GM12878 (cell line): ENCODE measurements around the gene ERAL1. TPM values are rescaled to one million over a fixed set of nuclear protein-coding genes. Genes with fewer than 3 reads are reported as not detected.

Experiments used
- ATF7 ChIP-seq: fragments of 450-650 bp; IDR thresholded peaks from 2 replicates; pipeline ENCODE4 v1.6.1; 2016; ENCODE audit warnings: low read depth, mild to moderate bottlenecking
- EGR1 ChIP-seq, 2 experiments: IDR thresholded peaks; 1 replicate in 1 of 2; 2 replicates in 1 of 2; pipeline ENCODE4 v1.6.1; 2011 to 2012; ENCODE audit warnings: low read depth in 2 of 2, low read length in 2 of 2, borderline replicate concordance in 1 of 2, mild to moderate bottlenecking in 1 of 2, moderate library complexity in 1 of 2
- GABPA ChIP-seq: IDR thresholded peaks from 2 replicates; pipeline ENCODE4 v1.6.1; 2014; ENCODE audit warnings: antibody characterized with exemption, low read depth, mild to moderate bottlenecking, inconsistent platforms
- MEF2A ChIP-seq: IDR thresholded peaks from 2 replicates; pipeline ENCODE4 v1.6.1; 2011; ENCODE audit warnings: low read depth, mild to moderate bottlenecking, low read length, moderate library complexity; ENCODE audit not compliant: insufficient read depth
- NRF1 ChIP-seq: conservative IDR thresholded peaks from 2 replicates; pipeline ENCODE4 v1.6.1; 2011; ENCODE audit warnings: mild to moderate bottlenecking, low read depth, low read length, improper control_type of control experiment
- PAX5 ChIP-seq: IDR thresholded peaks from 2 replicates; pipeline ENCODE4 v1.6.1; 2011; ENCODE audit warnings: low read depth, low read length, borderline replicate concordance
- PML ChIP-seq: IDR thresholded peaks from 2 replicates; pipeline ENCODE4 v1.6.1; 2012; ENCODE audit warnings: low read length, inconsistent platforms
- YBX1 ChIP-seq: fragments of 450-650 bp; IDR thresholded peaks from 2 replicates; pipeline ENCODE4 v1.6.1; 2016; ENCODE audit warnings: antibody characterized with exemption
- ZSCAN29 ChIP-seq: fragments of 450-650 bp; IDR thresholded peaks from 2 replicates; pipeline ENCODE4 v1.6.1; 2017; ENCODE audit warnings: mild to moderate bottlenecking, moderate library complexity
- polyA plus RNA-seq, 11 experiments: library from polyadenylated mRNA; depleted of rRNA in 4 of 11; unstranded in 6 of 11; stranded (reverse) in 5 of 11; fragments of >200 nt; fragmentation: Nextera tagmentation in 4 of 11; fragmentation: Illumina TruSeq in 1 of 11; extraction: Ambion mirVana in 4 of 11; extraction: Trizol in 1 of 11; gene quantifications; 1 replicate in 1 of 11; 2 replicates in 10 of 11; pipeline versions ENCODE4 v1.2.1 to v1.2.3, GENCODE V29; 2011 to 2016; ENCODE audit warnings: inconsistent platforms in 2 of 11, missing spikeins in 2 of 11, low read depth in 1 of 11
- total RNA-seq, 4 experiments: library from RNA; depleted of rRNA in 3 of 4; stranded (reverse); fragments of >200 nt in 3 of 4; fragmentation: Illumina TruSeq in 1 of 4; extraction: Trizol in 1 of 4; gene quantifications; 2 replicates each; pipeline versions ENCODE4 v1.2.1 to v1.2.3, GENCODE V29; 2013 to 2021
- TF ChIP-seq, protein P1 (sequence below): IDR thresholded peaks from 2 replicates; pipeline ENCODE4 v1.6.1; 2011; ENCODE audit warnings: borderline replicate concordance, low read depth, mild to moderate bottlenecking, moderate library complexity, low read length; ENCODE audit not compliant: insufficient read depth, poor library complexity, severe bottlenecking
- TF ChIP-seq, protein P2 (sequence below): fragments of 450-650 bp; IDR thresholded peaks from 2 replicates; pipeline ENCODE4 v1.6.1; 2017; ENCODE audit warnings: mild to moderate bottlenecking, moderate library complexity
- TF ChIP-seq, protein P3 (sequence below): IDR thresholded peaks from 2 replicates; pipeline ENCODE4 v1.6.1; 2012; ENCODE audit warnings: low read depth, low read length, improper control_type of control experiment
- TF ChIP-seq, protein P4 (sequence below): fragments of 450-650 bp; formaldehyde crosslinking; IDR thresholded peaks from 2 replicates; pipeline ENCODE4 v1.4.0; 2020; ENCODE audit warnings: mild to moderate bottlenecking, moderate library complexity
- TF ChIP-seq, protein P5 (sequence below): IDR thresholded peaks from 2 replicates; pipeline ENCODE4 v1.6.1; 2012; ENCODE audit warnings: mild to moderate bottlenecking, low read depth, low read length

The ERAL1 gene
- total and polyA plus RNA-seq, 10 of the 15 experiments (the other 5 are each of a cell fraction or from before 2014, with no cell fraction given): 27.7 to 175 (median 104) TPM

DNA sequence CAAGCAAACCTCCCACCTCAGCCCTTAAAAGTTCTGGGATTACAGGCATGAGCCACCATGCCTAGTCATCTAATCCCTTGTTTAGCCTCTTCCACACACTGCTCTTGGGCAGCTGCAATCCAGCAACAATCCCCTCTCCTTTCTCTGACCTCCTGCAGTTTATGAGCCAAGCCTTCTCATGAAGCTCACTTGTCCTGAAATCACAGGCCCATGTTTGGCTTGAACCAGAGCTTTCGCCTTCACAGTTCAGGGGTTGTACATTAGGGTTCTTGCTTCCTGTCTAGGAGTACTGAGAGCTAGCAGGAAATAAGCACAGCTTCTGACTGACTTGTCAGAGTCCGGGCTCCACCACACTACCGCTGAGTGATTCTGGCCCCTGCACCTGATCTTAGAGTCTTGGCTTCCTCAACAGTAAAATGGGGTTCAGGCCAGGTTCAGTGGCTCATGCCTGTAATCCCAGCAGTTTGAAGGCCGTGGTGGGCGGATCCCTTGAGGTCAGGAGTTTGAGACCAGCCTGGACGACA lies 16.3 kb downstream of the ERAL1 start (continued):
- TF ChIP-seq ZSCAN29: no peak
- TF ChIP-seq, protein P1, sequence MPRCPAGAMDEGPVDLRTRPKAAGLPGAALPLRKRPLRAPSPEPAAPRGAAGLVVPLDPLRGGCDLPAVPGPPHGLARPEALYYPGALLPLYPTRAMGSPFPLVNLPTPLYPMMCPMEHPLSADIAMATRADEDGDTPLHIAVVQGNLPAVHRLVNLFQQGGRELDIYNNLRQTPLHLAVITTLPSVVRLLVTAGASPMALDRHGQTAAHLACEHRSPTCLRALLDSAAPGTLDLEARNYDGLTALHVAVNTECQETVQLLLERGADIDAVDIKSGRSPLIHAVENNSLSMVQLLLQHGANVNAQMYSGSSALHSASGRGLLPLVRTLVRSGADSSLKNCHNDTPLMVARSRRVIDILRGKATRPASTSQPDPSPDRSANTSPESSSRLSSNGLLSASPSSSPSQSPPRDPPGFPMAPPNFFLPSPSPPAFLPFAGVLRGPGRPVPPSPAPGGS: no peak
- peak; percentile 39; the same call in 1 of the 2 replicates for TF ChIP-seq PAX5
- no peak for TF ChIP-seq ATF7
- TF ChIP-seq YBX1: no peak
- no peak for TF ChIP-seq NRF1
- TF ChIP-seq, protein P2, sequence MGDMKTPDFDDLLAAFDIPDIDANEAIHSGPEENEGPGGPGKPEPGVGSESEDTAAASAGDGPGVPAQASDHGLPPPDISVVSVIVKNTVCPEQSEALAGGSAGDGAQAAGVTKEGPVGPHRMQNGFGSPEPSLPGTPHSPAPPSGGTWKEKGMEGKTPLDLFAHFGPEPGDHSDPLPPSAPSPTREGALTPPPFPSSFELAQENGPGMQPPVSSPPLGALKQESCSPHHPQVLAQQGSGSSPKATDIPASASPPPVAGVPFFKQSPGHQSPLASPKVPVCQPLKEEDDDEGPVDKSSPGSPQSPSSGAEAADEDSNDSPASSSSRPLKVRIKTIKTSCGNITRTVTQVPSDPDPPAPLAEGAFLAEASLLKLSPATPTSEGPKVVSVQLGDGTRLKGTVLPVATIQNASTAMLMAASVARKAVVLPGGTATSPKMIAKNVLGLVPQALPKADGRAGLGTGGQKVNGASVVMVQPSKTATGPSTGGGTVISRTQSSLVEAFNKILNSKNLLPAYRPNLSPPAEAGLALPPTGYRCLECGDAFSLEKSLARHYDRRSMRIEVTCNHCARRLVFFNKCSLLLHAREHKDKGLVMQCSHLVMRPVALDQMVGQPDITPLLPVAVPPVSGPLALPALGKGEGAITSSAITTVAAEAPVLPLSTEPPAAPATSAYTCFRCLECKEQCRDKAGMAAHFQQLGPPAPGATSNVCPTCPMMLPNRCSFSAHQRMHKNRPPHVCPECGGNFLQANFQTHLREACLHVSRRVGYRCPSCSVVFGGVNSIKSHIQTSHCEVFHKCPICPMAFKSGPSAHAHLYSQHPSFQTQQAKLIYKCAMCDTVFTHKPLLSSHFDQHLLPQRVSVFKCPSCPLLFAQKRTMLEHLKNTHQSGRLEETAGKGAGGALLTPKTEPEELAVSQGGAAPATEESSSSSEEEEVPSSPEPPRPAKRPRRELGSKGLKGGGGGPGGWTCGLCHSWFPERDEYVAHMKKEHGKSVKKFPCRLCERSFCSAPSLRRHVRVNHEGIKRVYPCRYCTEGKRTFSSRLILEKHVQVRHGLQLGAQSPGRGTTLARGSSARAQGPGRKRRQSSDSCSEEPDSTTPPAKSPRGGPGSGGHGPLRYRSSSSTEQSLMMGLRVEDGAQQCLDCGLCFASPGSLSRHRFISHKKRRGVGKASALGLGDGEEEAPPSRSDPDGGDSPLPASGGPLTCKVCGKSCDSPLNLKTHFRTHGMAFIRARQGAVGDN: peak; percentile 93
- TF ChIP-seq, protein P3, sequence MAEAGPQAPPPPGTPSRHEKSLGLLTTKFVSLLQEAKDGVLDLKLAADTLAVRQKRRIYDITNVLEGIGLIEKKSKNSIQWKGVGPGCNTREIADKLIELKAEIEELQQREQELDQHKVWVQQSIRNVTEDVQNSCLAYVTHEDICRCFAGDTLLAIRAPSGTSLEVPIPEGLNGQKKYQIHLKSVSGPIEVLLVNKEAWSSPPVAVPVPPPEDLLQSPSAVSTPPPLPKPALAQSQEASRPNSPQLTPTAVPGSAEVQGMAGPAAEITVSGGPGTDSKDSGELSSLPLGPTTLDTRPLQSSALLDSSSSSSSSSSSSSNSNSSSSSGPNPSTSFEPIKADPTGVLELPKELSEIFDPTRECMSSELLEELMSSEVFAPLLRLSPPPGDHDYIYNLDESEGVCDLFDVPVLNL: no peak
- no peak for TF ChIP-seq MEF2A
- TF ChIP-seq EGR1 (IDR thresholded peaks at IDR 0.05; ENCODE audit: borderline replicate concordance in 1 of 2, low read depth in 2 of 2, low read length in 2 of 2): no peak
- TF ChIP-seq, protein P4, sequence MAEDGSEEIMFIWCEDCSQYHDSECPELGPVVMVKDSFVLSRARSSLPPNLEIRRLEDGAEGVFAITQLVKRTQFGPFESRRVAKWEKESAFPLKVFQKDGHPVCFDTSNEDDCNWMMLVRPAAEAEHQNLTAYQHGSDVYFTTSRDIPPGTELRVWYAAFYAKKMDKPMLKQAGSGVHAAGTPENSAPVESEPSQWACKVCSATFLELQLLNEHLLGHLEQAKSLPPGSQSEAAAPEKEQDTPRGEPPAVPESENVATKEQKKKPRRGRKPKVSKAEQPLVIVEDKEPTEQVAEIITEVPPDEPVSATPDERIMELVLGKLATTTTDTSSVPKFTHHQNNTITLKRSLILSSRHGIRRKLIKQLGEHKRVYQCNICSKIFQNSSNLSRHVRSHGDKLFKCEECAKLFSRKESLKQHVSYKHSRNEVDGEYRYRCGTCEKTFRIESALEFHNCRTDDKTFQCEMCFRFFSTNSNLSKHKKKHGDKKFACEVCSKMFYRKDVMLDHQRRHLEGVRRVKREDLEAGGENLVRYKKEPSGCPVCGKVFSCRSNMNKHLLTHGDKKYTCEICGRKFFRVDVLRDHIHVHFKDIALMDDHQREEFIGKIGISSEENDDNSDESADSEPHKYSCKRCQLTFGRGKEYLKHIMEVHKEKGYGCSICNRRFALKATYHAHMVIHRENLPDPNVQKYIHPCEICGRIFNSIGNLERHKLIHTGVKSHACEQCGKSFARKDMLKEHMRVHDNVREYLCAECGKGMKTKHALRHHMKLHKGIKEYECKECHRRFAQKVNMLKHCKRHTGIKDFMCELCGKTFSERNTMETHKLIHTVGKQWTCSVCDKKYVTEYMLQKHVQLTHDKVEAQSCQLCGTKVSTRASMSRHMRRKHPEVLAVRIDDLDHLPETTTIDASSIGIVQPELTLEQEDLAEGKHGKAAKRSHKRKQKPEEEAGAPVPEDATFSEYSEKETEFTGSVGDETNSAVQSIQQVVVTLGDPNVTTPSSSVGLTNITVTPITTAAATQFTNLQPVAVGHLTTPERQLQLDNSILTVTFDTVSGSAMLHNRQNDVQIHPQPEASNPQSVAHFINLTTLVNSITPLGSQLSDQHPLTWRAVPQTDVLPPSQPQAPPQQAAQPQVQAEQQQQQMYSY (CRISPR knock-in tag): no peak
- peak; percentile 58; the same call in 1 of the 2 replicates for TF ChIP-seq GABPA
- TF ChIP-seq, protein P5, sequence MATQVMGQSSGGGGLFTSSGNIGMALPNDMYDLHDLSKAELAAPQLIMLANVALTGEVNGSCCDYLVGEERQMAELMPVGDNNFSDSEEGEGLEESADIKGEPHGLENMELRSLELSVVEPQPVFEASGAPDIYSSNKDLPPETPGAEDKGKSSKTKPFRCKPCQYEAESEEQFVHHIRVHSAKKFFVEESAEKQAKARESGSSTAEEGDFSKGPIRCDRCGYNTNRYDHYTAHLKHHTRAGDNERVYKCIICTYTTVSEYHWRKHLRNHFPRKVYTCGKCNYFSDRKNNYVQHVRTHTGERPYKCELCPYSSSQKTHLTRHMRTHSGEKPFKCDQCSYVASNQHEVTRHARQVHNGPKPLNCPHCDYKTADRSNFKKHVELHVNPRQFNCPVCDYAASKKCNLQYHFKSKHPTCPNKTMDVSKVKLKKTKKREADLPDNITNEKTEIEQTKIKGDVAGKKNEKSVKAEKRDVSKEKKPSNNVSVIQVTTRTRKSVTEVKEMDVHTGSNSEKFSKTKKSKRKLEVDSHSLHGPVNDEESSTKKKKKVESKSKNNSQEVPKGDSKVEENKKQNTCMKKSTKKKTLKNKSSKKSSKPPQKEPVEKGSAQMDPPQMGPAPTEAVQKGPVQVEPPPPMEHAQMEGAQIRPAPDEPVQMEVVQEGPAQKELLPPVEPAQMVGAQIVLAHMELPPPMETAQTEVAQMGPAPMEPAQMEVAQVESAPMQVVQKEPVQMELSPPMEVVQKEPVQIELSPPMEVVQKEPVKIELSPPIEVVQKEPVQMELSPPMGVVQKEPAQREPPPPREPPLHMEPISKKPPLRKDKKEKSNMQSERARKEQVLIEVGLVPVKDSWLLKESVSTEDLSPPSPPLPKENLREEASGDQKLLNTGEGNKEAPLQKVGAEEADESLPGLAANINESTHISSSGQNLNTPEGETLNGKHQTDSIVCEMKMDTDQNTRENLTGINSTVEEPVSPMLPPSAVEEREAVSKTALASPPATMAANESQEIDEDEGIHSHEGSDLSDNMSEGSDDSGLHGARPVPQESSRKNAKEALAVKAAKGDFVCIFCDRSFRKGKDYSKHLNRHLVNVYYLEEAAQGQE: no peak
- 0 out of 2 replicates have a peak, but pooled peaks have one; percentile 23 for TF ChIP-seq PML
